Endodermal cell (in vitro differentiated cells): ENCODE data around the gene GRK1. TPM values are rescaled to one million over a fixed set of nuclear protein-coding genes. Genes with fewer than 3 reads are reported as not detected.

ENCODE experiments used
- DNase-seq: peaks from one replicate; pipeline ENCODE4 v3.0.0-alpha.2; 2017
- H3K27ac ChIP-seq: 2 replicates; pipeline ENCODE4 v1.5.1; 2013; ENCODE audit warnings: mild to moderate bottlenecking, low read depth, low read length, moderate library complexity
- H3K27me3 ChIP-seq: 2 replicates; pipeline ENCODE4 v1.6.1; 2013; ENCODE audit warnings: mild to moderate bottlenecking, low read length, moderate library complexity; ENCODE audit not compliant: insufficient read depth, control insufficient read depth, poor library complexity, severe bottlenecking
- H3K36me3 ChIP-seq: 2 replicates; pipeline ENCODE4 v1.7.0; 2013; ENCODE audit warnings: mild to moderate bottlenecking, low read length, moderate library complexity; ENCODE audit not compliant: control insufficient read depth, insufficient read depth
- H3K4me1 ChIP-seq: one replicate; pipeline ENCODE4 v1.7.0; 2013; ENCODE audit warnings: low read length; ENCODE audit not compliant: control insufficient read depth, insufficient read depth
- H3K4me3 ChIP-seq: 2 replicates; pipeline ENCODE4 v1.5.1; 2013; ENCODE audit warnings: mild to moderate bottlenecking, low read length, moderate library complexity
- H3K9ac ChIP-seq: 2 replicates; pipeline ENCODE4 v1.6.1; 2013; ENCODE audit warnings: mild to moderate bottlenecking, low read length, moderate library complexity; ENCODE audit not compliant: poor library complexity, severe bottlenecking; ENCODE audit errors: extremely low read depth
- H3K9me3 ChIP-seq: 2 replicates; pipeline ENCODE4 v1.6.1; 2013; ENCODE audit warnings: mild to moderate bottlenecking, low read length, moderate library complexity; ENCODE audit not compliant: control insufficient read depth
- H3K27ac Mint-ChIP-seq: 2 replicates; pipeline ENCODE4 v1.8.0; 2020; ENCODE audit warnings: mixed read lengths
- H3K27me3 Mint-ChIP-seq: 2 replicates; pipeline ENCODE4 v1.8.0; 2021; ENCODE audit warnings: mild to moderate bottlenecking, mixed read lengths; ENCODE audit not compliant: insufficient read depth
- H3K36me3 Mint-ChIP-seq: 2 replicates; pipeline ENCODE4 v1.8.0; 2020; ENCODE audit warnings: low read depth, mixed read lengths
- H3K4me1 Mint-ChIP-seq: 2 replicates; pipeline ENCODE4 v1.8.0; 2020; ENCODE audit warnings: mixed read lengths
- H3K4me3 Mint-ChIP-seq: 2 replicates; pipeline ENCODE4 v1.8.0; 2020; ENCODE audit warnings: mild to moderate bottlenecking, moderate library complexity, mixed read lengths
- H3K9me3 Mint-ChIP-seq: 2 replicates; pipeline ENCODE4 v1.8.0; 2020; ENCODE audit warnings: mild to moderate bottlenecking, mixed read lengths
- CTCF ChIP-seq: fragments of 200-600 bp; sonication (generic); conservative IDR thresholded peaks from 2 replicates; pipeline ENCODE4 v1.5.0; 2021; ENCODE audit warnings: antibody characterized with exemption, mild to moderate bottlenecking
- WGBS, 2 experiments: methylation state at CpG; one replicate each; pipeline versions ENCODE4 v1.1.5 to v1.1.7; 2013; ENCODE audit warnings: missing lambda C conversion rate in 2 of 2, mixed read lengths in 1 of 2; ENCODE audit not compliant: insufficient coverage in 1 of 2, insufficient read length in 1 of 2; 5-methylcytosine and 5-hydroxymethylcytosine counted together
- total RNA-seq, 2 donors: library from RNA; stranded (reverse); fragmentation: NEBNext Ultra II Directional in 1 of 2; extraction: Animal tissue kit (Norgen Biotek cat#: 25700) in 1 of 2; gene quantifications; 2 replicates in 1 of 2; 3 replicates in 1 of 2; pipeline ENCODE4 v1.2.1, GENCODE V29; 2021

Gene GRK1
- total RNA-seq, 2 donors from 2014 or later, result 1.7 to 2.5 TPM

GRCh38 chr13:113735750-113736149, 68.7 kb downstream of the GRK1 start:
- Mint-ChIP-seq H3K36me3 (no peaks in the 10 kb centered on the region), H3K4me3 (no peak overlapping the region), H3K9me3 (no peaks in the 10 kb centered on the region), H3K4me1 (no peaks in the 10 kb centered on the region), H3K27me3 (no peaks in the 10 kb centered on the region), H3K27ac (no peak overlapping the region)
- no peaks in the 10 kb centered on the region for H3K4me1 ChIP-seq
- no peak overlapping the region for H3K27ac ChIP-seq
- H3K27me3 ChIP-seq, result no peaks in the 10 kb centered on the region
- TF ChIP-seq CTCF, result no peak
- H3K4me3 ChIP-seq, result no peak overlapping the region
- H3K9me3 ChIP-seq, result no peaks in the 10 kb centered on the region
- 93 to 94% methylated on average over 9 to 14 of the region's 14 CpGs for WGBS, 2 experiments
- H3K9ac ChIP-seq, result no peak overlapping the region
- DNase-seq, result no peak
- no peaks in the 10 kb centered on the region for H3K36me3 ChIP-seq

- Mint-ChIP-seq H3K4me3 (no peak overlapping the region), H3K9me3 (no peaks in the 10 kb centered on the region), H3K27me3 (peaks cover 1% of the 10 kb centered on the region), H3K36me3 (no peaks in the 10 kb centered on the region), H3K27ac (no peak overlapping the region), H3K4me1 (no peaks in the 10 kb centered on the region)
- Histone ChIP-seq H3K9ac (no peak overlapping the region), H3K4me3 (no peak overlapping the region), H3K9me3 (no peaks in the 10 kb centered on the region), H3K27me3 (no peaks in the 10 kb centered on the region), H3K4me1 (no peaks in the 10 kb centered on the region), H3K27ac (no peak overlapping the region), H3K36me3 (no peaks in the 10 kb centered on the region)
- 82 to 87% methylated on average over 10 of the region's 10 CpGs for WGBS, 2 experiments
- no peak for TF ChIP-seq CTCF
- no peak for DNase-seq
These were observed 69.3 kb downstream of the GRK1 start for GRCh38 chr13:113736258-113736731.

DNA sequence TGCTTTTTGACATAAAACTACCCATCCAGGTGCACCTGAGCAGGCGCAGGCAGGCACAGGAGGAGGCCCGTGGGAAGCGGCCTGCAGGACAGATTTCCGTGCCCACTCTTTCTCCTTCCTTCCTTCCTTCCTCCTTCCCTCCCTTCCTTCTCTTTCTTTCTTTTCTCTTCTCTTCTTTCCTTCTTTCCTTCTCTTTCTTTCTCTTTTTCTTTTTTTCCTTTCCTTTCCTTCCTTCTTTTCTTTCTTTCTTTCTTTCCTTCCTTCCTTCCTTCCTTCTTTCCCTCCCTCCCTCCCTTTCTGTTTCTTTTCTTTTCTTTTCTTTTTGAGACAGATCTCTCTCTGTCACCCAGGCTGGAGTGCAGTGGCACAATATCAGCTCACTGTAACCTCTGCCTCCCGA, 70.8 kb downstream of the GRK1 start:
- Histone ChIP-seq H3K9me3 (no peaks in the 10 kb centered on the region), H3K27me3 (no peaks in the 10 kb centered on the region), H3K4me1 (no peaks in the 10 kb centered on the region), H3K9ac (no peak overlapping the region), H3K4me3 (no peak overlapping the region), H3K27ac (no peak overlapping the region), H3K36me3 (no peaks in the 10 kb centered on the region)
- Mint-ChIP-seq H3K9me3 (no peaks in the 10 kb centered on the region), H3K27ac (no peak overlapping the region), H3K4me3 (no peak overlapping the region), H3K36me3 (no peaks in the 10 kb centered on the region), H3K4me1 (no peaks in the 10 kb centered on the region), H3K27me3 (peaks cover 2% of the 10 kb centered on the region)
- DNase-seq, result no peak
- TF ChIP-seq CTCF, result no peak
- WGBS, 2 experiments, result 81 to 83% methylated on average over 5 of the region's 5 CpGs
